ENCODE data around the gene NR3C1. TPM values are rescaled to one million over a fixed set of nuclear protein-coding genes. Genes with fewer than 3 reads are reported as not detected.

Gene NR3C1
- polyA plus RNA-seq, 1 donor from 2014 or later: 2.3 TPM

- H3K9ac ChIP-seq (ENCODE audit: low read length): no peak overlapping the region
- no peak overlapping the region for H3K4me2 ChIP-seq (ENCODE audit: low read length)
- no peaks in the 10 kb centered on the region for H3K27me3 ChIP-seq (ENCODE audit: insufficient read depth, low read depth, low read length)
- H4K20me1 ChIP-seq (ENCODE audit: insufficient read depth): no peaks in the 10 kb centered on the region
- no peaks in the 10 kb centered on the region for H3K36me3 ChIP-seq (ENCODE audit: insufficient read depth, low read length)
- H3K9me3 ChIP-seq (ENCODE audit: low read length): no peaks in the 10 kb centered on the region
- H3K79me2 ChIP-seq (replicated peaks; ENCODE audit: insufficient read depth, low read length): no peaks in the 10 kb centered on the region
- no peak for TF ChIP-seq CTCF (IDR thresholded peaks at IDR 0.05; ENCODE audit: poor library complexity, severe bottlenecking)
- TF ChIP-seq POLR2AphosphoS5 (IDR thresholded peaks at IDR 0.05): no peak
- no peak for TF ChIP-seq MXI1 (conservative IDR thresholded peaks at IDR 0.05; ENCODE audit: poor library complexity, severe bottlenecking)
- no peak for TF ChIP-seq RAD21 (conservative IDR thresholded peaks at IDR 0.05)
- TF ChIP-seq EZH2 (IDR thresholded peaks at IDR 0.05; ENCODE audit: borderline replicate concordance, insufficient read depth, low read length, poor library complexity, severe bottlenecking): no peak
- TF ChIP-seq SMC3 (conservative IDR thresholded peaks at IDR 0.05; ENCODE audit: poor library complexity): no peak
- no peak for TF ChIP-seq TAF1 (IDR thresholded peaks at IDR 0.05; ENCODE audit: low read depth)
- TF ChIP-seq REST (IDR thresholded peaks at IDR 0.05; ENCODE audit: borderline replicate concordance): no peak
- no peak for TF ChIP-seq EP300 (conservative IDR thresholded peaks at IDR 0.05; ENCODE audit: poor library complexity, severe bottlenecking)
- no peaks in the 10 kb centered on the region for H3K9me2 ChIP-seq (ENCODE audit: insufficient read depth, low read length)
- no peak overlapping the region for H2AFZ ChIP-seq (ENCODE audit: low read depth, low read length)
- no peak overlapping the region for H3K27ac ChIP-seq (ENCODE audit: low read length)
- no peak overlapping the region for H3K4me3 ChIP-seq (ENCODE audit: low read length)
- H3F3A ChIP-seq (ENCODE audit: insufficient read depth, low read length, poor library complexity, severe bottlenecking): no peaks in the 10 kb centered on the region
These were observed 23.0 kb upstream of the NR3C1 start for GRCh38 chr5:143426437-143426991.

GRCh38 chr5:143425835-143426234 lies 22.3 kb upstream of the NR3C1 start:
- no peaks in the 10 kb centered on the region for H3F3A ChIP-seq (ENCODE audit: insufficient read depth, low read length, poor library complexity, severe bottlenecking)
- no peaks in the 10 kb centered on the region for H4K20me1 ChIP-seq (ENCODE audit: insufficient read depth)
- H3K9ac ChIP-seq (ENCODE audit: low read length): no peak overlapping the region
- no peaks in the 10 kb centered on the region for H3K9me2 ChIP-seq (ENCODE audit: insufficient read depth, low read length)
- no peaks in the 10 kb centered on the region for H3K27me3 ChIP-seq (ENCODE audit: insufficient read depth, low read depth, low read length)
- H3K36me3 ChIP-seq (ENCODE audit: insufficient read depth, low read length): no peaks in the 10 kb centered on the region
- TF ChIP-seq MXI1 (conservative IDR thresholded peaks at IDR 0.05; ENCODE audit: poor library complexity, severe bottlenecking) (no peak), EZH2 (IDR thresholded peaks at IDR 0.05; ENCODE audit: borderline replicate concordance, insufficient read depth, low read length, poor library complexity, severe bottlenecking) (no peak), POLR2AphosphoS5 (IDR thresholded peaks at IDR 0.05) (no peak)
- H3K9me3 ChIP-seq (ENCODE audit: low read length): no peaks in the 10 kb centered on the region
- no peaks in the 10 kb centered on the region for H3K79me2 ChIP-seq (replicated peaks; ENCODE audit: insufficient read depth, low read length)
- H3K4me2 ChIP-seq (ENCODE audit: low read length): no peak overlapping the region
- no peak overlapping the region for H3K27ac ChIP-seq (ENCODE audit: low read length)
- no peak overlapping the region for H3K4me3 ChIP-seq (ENCODE audit: low read length)
- no peak overlapping the region for H2AFZ ChIP-seq (ENCODE audit: low read depth, low read length)

All from neural cell (in vitro differentiated cells).